Endodermal cell (in vitro differentiated cells): ENCODE results near the gene TMEM272. TPM values are rescaled to one million over a fixed set of nuclear protein-coding genes. Genes with fewer than 3 reads are reported as not detected.
A peak's percentile ranks its signal among the peaks of the same experiment; 100 is the strongest.

Source experiments
- DNase-seq: peaks from one replicate; pipeline ENCODE4 v3.0.0-alpha.2; 2017
- H3K27ac ChIP-seq: 2 replicates; pipeline ENCODE4 v1.5.1; 2013; ENCODE audit warnings: mild to moderate bottlenecking, low read depth, low read length, moderate library complexity
- H3K27me3 ChIP-seq: 2 replicates; pipeline ENCODE4 v1.6.1; 2013; ENCODE audit warnings: mild to moderate bottlenecking, low read length, moderate library complexity; ENCODE audit not compliant: insufficient read depth, control insufficient read depth, poor library complexity, severe bottlenecking
- H3K36me3 ChIP-seq: 2 replicates; pipeline ENCODE4 v1.7.0; 2013; ENCODE audit warnings: mild to moderate bottlenecking, low read length, moderate library complexity; ENCODE audit not compliant: control insufficient read depth, insufficient read depth
- H3K4me1 ChIP-seq: one replicate; pipeline ENCODE4 v1.7.0; 2013; ENCODE audit warnings: low read length; ENCODE audit not compliant: control insufficient read depth, insufficient read depth
- H3K4me3 ChIP-seq: 2 replicates; pipeline ENCODE4 v1.5.1; 2013; ENCODE audit warnings: mild to moderate bottlenecking, low read length, moderate library complexity
- H3K9ac ChIP-seq: 2 replicates; pipeline ENCODE4 v1.6.1; 2013; ENCODE audit warnings: mild to moderate bottlenecking, low read length, moderate library complexity; ENCODE audit not compliant: poor library complexity, severe bottlenecking; ENCODE audit errors: extremely low read depth
- H3K9me3 ChIP-seq: 2 replicates; pipeline ENCODE4 v1.6.1; 2013; ENCODE audit warnings: mild to moderate bottlenecking, low read length, moderate library complexity; ENCODE audit not compliant: control insufficient read depth
- H3K27ac Mint-ChIP-seq: 2 replicates; pipeline ENCODE4 v1.8.0; 2020; ENCODE audit warnings: mixed read lengths
- H3K27me3 Mint-ChIP-seq: 2 replicates; pipeline ENCODE4 v1.8.0; 2021; ENCODE audit warnings: mild to moderate bottlenecking, mixed read lengths; ENCODE audit not compliant: insufficient read depth
- H3K36me3 Mint-ChIP-seq: 2 replicates; pipeline ENCODE4 v1.8.0; 2020; ENCODE audit warnings: low read depth, mixed read lengths
- H3K4me1 Mint-ChIP-seq: 2 replicates; pipeline ENCODE4 v1.8.0; 2020; ENCODE audit warnings: mixed read lengths
- H3K4me3 Mint-ChIP-seq: 2 replicates; pipeline ENCODE4 v1.8.0; 2020; ENCODE audit warnings: mild to moderate bottlenecking, moderate library complexity, mixed read lengths
- H3K9me3 Mint-ChIP-seq: 2 replicates; pipeline ENCODE4 v1.8.0; 2020; ENCODE audit warnings: mild to moderate bottlenecking, mixed read lengths
- WGBS, 2 experiments: methylation state at CpG; one replicate each; pipeline versions ENCODE4 v1.1.5 to v1.1.7; 2013; ENCODE audit warnings: missing lambda C conversion rate in 2 of 2, mixed read lengths in 1 of 2; ENCODE audit not compliant: insufficient coverage in 1 of 2, insufficient read length in 1 of 2; 5-methylcytosine and 5-hydroxymethylcytosine counted together
- total RNA-seq, 2 donors: library from RNA; stranded (reverse); fragmentation: NEBNext Ultra II Directional in 1 of 2; extraction: Animal tissue kit (Norgen Biotek cat#: 25700) in 1 of 2; gene quantifications; 2 replicates in 1 of 2; 3 replicates in 1 of 2; pipeline ENCODE4 v1.2.1, GENCODE V29; 2021
- TF ChIP-seq, protein P1 (sequence below): fragments of 200-600 bp; sonication (generic); conservative IDR thresholded peaks from 2 replicates; pipeline ENCODE4 v1.5.0; 2021; ENCODE audit warnings: antibody characterized with exemption, mild to moderate bottlenecking

The TMEM272 gene
- total RNA-seq, 2 donors from 2014 or later: 0.62 TPM

DNA sequence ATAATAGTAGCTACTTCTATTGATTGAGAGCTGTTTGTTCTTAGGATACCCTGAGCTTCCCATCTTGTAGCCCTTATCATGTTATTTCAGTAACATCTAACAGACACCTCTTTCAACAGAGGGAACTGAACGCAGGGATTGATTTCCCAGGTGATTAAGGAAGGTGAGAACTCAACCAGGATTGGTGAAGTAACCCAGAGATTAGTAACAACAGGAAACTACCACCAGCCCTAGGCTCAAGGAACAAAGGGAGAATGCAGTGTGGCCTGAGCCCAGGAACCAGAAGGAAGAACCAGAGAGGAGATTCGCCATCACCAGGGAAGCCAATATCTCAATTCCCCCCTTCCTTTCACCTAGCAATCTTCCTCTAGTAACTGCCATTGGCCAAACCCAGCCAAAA lies 49.6 kb downstream of the TMEM272 start:
- H3K27me3 Mint-ChIP-seq: no peaks in the 10 kb centered on the region
- WGBS, 2 experiments: 56 to 80% methylated on average over 1 to 2 of the region's 2 CpGs
- H3K36me3 Mint-ChIP-seq: peaks cover 5% of the 10 kb centered on the region
- Histone ChIP-seq H3K27ac (no peak overlapping the region), H3K9me3 (no peaks in the 10 kb centered on the region), H3K4me3 (no peak overlapping the region), H3K4me1 (peaks cover 22% of the 10 kb centered on the region), H3K27me3 (no peaks in the 10 kb centered on the region), H3K9ac (no peak overlapping the region), H3K36me3 (no peaks in the 10 kb centered on the region)
- H3K4me1 Mint-ChIP-seq: peaks cover 41% of the 10 kb centered on the region
- DNase-seq: peak; percentile 60
- H3K9me3 Mint-ChIP-seq: no peaks in the 10 kb centered on the region
- peak overlapping the region; percentile 53 for H3K27ac Mint-ChIP-seq
- no peak overlapping the region for H3K4me3 Mint-ChIP-seq
- TF ChIP-seq, protein P1, sequence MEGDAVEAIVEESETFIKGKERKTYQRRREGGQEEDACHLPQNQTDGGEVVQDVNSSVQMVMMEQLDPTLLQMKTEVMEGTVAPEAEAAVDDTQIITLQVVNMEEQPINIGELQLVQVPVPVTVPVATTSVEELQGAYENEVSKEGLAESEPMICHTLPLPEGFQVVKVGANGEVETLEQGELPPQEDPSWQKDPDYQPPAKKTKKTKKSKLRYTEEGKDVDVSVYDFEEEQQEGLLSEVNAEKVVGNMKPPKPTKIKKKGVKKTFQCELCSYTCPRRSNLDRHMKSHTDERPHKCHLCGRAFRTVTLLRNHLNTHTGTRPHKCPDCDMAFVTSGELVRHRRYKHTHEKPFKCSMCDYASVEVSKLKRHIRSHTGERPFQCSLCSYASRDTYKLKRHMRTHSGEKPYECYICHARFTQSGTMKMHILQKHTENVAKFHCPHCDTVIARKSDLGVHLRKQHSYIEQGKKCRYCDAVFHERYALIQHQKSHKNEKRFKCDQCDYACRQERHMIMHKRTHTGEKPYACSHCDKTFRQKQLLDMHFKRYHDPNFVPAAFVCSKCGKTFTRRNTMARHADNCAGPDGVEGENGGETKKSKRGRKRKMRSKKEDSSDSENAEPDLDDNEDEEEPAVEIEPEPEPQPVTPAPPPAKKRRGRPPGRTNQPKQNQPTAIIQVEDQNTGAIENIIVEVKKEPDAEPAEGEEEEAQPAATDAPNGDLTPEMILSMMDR: no peak

DNA sequence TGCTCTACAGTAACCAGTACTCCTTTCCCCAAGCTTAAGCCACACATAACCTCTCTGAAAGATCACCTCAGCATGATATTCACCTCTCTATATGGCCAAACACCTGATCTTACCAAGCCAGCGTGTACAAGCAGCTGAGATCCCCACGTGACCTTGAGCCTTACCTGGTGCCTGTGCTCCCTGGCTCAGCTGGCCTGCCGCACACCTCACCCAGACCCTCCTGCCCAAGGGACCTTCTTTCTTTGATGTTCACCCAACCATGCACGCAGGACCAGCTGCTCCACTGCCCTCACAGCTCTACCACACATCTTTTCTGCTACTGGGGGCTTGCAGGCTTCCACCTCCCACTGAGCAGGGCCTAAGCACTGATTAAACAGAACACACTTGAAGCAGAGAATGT lies 50.0 kb downstream of the TMEM272 start:
- no peak overlapping the region for H3K9ac ChIP-seq
- peaks cover 22% of the 10 kb centered on the region for H3K4me1 ChIP-seq
- Mint-ChIP-seq H3K27me3 (no peaks in the 10 kb centered on the region), H3K27ac (peak overlapping the region; percentile 52), H3K9me3 (no peaks in the 10 kb centered on the region), H3K4me1 (peaks cover 38% of the 10 kb centered on the region), H3K36me3 (peaks cover 6% of the 10 kb centered on the region), H3K4me3 (no peak overlapping the region)
- H3K9me3 ChIP-seq: no peaks in the 10 kb centered on the region
- H3K27me3 ChIP-seq: no peaks in the 10 kb centered on the region
- TF ChIP-seq, protein P1: no peak
- no peak overlapping the region for H3K27ac ChIP-seq
- no peaks in the 10 kb centered on the region for H3K36me3 ChIP-seq
- DNase-seq: no peak
- no peak overlapping the region for H3K4me3 ChIP-seq
- WGBS, 2 experiments: 71 to 89% methylated on average over 3 to 4 of the region's 4 CpGs

DNA sequence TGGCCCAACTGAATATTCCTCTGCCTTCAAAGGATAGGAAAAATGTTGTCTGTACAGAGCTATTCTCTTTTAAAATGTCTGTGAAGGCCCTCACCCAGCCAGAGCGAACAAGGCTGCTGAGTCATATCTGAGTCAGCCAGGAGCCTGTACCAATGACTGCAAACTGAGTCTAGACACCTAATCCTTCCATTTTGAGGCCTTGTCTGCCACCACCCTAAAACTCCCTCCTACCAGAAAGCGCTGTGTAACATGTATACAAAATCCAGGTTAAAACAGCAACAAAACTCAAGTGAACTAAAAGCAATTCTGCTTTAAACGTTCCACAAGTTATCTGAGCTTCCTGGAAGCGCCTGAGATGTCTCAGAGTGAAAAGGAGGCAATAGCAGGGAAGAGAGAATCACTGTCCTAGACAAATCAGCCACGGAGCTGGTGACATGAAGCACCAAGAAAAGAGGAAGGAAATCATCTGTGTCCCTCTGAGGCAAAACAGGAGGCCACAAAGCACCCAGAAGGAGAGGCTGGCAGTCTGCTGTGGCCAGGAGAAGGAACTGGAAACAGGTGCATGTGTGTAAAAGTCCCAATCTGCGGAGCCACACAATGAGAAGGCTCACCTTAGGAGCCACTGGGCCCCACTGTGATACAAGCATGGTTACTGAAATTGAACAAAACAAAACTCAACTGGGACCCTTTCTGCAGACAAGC lies 51.3 kb downstream of the TMEM272 start:
- TF ChIP-seq, protein P1: no peak
- no peak overlapping the region for H3K9ac ChIP-seq
- no peaks in the 10 kb centered on the region for H3K9me3 ChIP-seq
- peaks cover 31% of the 10 kb centered on the region for H3K4me1 Mint-ChIP-seq
- H3K27ac ChIP-seq: no peak overlapping the region
- peaks cover 14% of the 10 kb centered on the region for H3K36me3 Mint-ChIP-seq
- DNase-seq: no peak
- no peaks in the 10 kb centered on the region for H3K27me3 ChIP-seq
- no peak overlapping the region for H3K4me3 ChIP-seq
- no peak overlapping the region for H3K27ac Mint-ChIP-seq
- H3K36me3 ChIP-seq: no peaks in the 10 kb centered on the region
- WGBS, 2 experiments: 93% methylated on average over 5 to 6 of the region's 6 CpGs
- H3K27me3 Mint-ChIP-seq: no peaks in the 10 kb centered on the region
- peaks cover 22% of the 10 kb centered on the region for H3K4me1 ChIP-seq
- H3K9me3 Mint-ChIP-seq: no peaks in the 10 kb centered on the region
- H3K4me3 Mint-ChIP-seq: no peak overlapping the region
